Astrocyte of the cerebellum (primary cell): ENCODE results near the gene CTR9.

Experiments used
- DNase-seq: peaks from one replicate; pipeline ENCODE4 v3.0.0-alpha.2; 2011; ENCODE audit warnings: low read depth
- H3K4me3 ChIP-seq: 2 replicates; pipeline ENCODE4 v1.5.1; 2011; ENCODE audit warnings: mild to moderate bottlenecking, low read depth, low read length, moderate library complexity
- in situ Hi-C: cut with HindIII; loops from 2 replicates; pipeline ENCODE4 v1.10.0; 2017; ENCODE audit warnings: low sequenced_read_pairs
- TF ChIP-seq, protein P1 (sequence below): IDR thresholded peaks from 2 replicates; pipeline ENCODE4 v1.5.1; 2012; ENCODE audit warnings: low read length, low read depth, moderate library complexity, mild to moderate bottlenecking; ENCODE audit errors: missing control alignments

The CTR9 gene

GRCh38 chr11:10823152-10823579 is 72.1 kb downstream of the CTR9 start:
- in situ Hi-C loops, result no loop called here
- TF ChIP-seq, protein P1, sequence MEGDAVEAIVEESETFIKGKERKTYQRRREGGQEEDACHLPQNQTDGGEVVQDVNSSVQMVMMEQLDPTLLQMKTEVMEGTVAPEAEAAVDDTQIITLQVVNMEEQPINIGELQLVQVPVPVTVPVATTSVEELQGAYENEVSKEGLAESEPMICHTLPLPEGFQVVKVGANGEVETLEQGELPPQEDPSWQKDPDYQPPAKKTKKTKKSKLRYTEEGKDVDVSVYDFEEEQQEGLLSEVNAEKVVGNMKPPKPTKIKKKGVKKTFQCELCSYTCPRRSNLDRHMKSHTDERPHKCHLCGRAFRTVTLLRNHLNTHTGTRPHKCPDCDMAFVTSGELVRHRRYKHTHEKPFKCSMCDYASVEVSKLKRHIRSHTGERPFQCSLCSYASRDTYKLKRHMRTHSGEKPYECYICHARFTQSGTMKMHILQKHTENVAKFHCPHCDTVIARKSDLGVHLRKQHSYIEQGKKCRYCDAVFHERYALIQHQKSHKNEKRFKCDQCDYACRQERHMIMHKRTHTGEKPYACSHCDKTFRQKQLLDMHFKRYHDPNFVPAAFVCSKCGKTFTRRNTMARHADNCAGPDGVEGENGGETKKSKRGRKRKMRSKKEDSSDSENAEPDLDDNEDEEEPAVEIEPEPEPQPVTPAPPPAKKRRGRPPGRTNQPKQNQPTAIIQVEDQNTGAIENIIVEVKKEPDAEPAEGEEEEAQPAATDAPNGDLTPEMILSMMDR, result no peak
- no peak overlapping the region for H3K4me3 ChIP-seq
- DNase-seq, result no peak

DNA sequence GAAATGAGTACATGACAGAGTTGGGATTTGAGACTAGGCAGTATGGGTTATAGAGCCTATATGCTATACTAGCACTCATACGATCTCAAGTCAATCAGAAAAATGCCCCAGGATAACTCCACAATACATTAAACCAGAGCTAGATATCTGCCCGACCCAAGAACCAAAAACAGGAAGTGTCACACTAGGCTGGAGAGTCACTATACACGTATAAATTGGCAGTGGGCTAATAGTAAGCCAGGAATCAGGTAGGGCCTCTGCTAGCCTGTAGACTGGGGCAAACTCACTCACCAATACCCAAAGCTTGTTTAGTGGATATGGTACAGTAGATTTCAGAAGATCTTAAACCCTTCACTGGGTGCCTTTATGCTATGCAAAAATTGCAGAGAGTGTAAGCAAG is 73.8 kb downstream of the CTR9 start:
- no peak for DNase-seq
- in situ Hi-C loops, result no loop called here
- TF ChIP-seq, protein P1, result no peak
- H3K4me3 ChIP-seq, result no peak overlapping the region

- TF ChIP-seq, protein P1, result no peak
- no peak for DNase-seq
- no peak overlapping the region for H3K4me3 ChIP-seq
- in situ Hi-C loops, result no loop called here
These were observed 77.4 kb downstream of the CTR9 start for GRCh38 chr11:10828402-10828801.

GRCh38 chr11:10829139-10829538 is 78.1 kb downstream of the CTR9 start:
- TF ChIP-seq, protein P1, result no peak
- in situ Hi-C loops, result no loop called here
- no peak for DNase-seq
- H3K4me3 ChIP-seq, result no peak overlapping the region
